H1 (cell line): ENCODE measurements around the gene RAI2. TPM values are rescaled to one million over a fixed set of nuclear protein-coding genes. Genes with fewer than 3 reads are reported as not detected.

Experiments
- CTCF ChIA-PET: fragments of 300-600 bp; sonication (Branson Sonifier 250); formaldehyde crosslinking; loops from one replicate; lab custom pipeline; 2021; ENCODE audit not compliant: partially characterized antibody; lab: Charles Lee
- POLR2A ChIA-PET: fragments of 300-600 bp; sonication (Branson Sonifier 250); formaldehyde crosslinking; loops from one replicate; lab custom pipeline; 2021; ENCODE audit warnings: inconsistent platforms; ENCODE audit not compliant: partially characterized antibody; lab: Charles Lee
- DNase-seq, 2 experiments: peaks; one replicate each; pipeline versions ENCODE4 v3.0.0 to v3.0.0-alpha.2; 2010 to 2022; ENCODE audit warnings: low spot score in 2 of 2, low read depth in 1 of 2, mixed read lengths in 1 of 2
- FAIRE-seq: peaks from 2 replicates; lab custom pipeline; 2011; peaks lifted over from hg19 to GRCh38; lab: Jason Lieb, UNC
- H2AFZ ChIP-seq: 2 replicates; pipeline ENCODE4 v1.8.1; 2012; ENCODE audit warnings: low read length, inconsistent platforms
- H2AK5ac ChIP-seq: 2 replicates; pipeline ENCODE4 v1.6.1; 2013; ENCODE audit warnings: low read depth, low read length
- H2BK120ac ChIP-seq: replicated peaks from 2 replicates; pipeline ENCODE3; 2013; ENCODE audit warnings: low read depth, low read length, inconsistent platforms
- H2BK12ac ChIP-seq: 2 replicates; pipeline ENCODE4 v1.6.1; 2013; ENCODE audit warnings: low read depth, low read length
- H2BK15ac ChIP-seq: 2 replicates; pipeline ENCODE4 v1.6.1; 2013; ENCODE audit warnings: low read length
- H2BK20ac ChIP-seq: 2 replicates; pipeline ENCODE4 v1.6.1; 2013; ENCODE audit warnings: low read length
- H2BK5ac ChIP-seq: 2 replicates; pipeline ENCODE4 v1.6.1; 2013; ENCODE audit warnings: low read depth, low read length
- H3K14ac ChIP-seq: 2 replicates; pipeline ENCODE4 v1.6.1; 2013; ENCODE audit warnings: inconsistent platforms; ENCODE audit not compliant: insufficient read length
- H3K18ac ChIP-seq: 2 replicates; pipeline ENCODE4 v1.6.1; 2013; ENCODE audit warnings: low read length; ENCODE audit errors: extremely low read depth
- H3K23ac ChIP-seq: 2 replicates; pipeline ENCODE4 v1.6.1; 2013; ENCODE audit warnings: inconsistent platforms; ENCODE audit not compliant: insufficient read length
- H3K23me2 ChIP-seq: 2 replicates; pipeline ENCODE4 v1.6.1; 2013; ENCODE audit warnings: low read depth, low read length
- H3K27ac ChIP-seq: 2 replicates; pipeline ENCODE4 v1.6.1; 2011; ENCODE audit warnings: low read depth, low read length, inconsistent platforms
- H3K27me3 ChIP-seq, 4 experiments: replicated peaks in 1 of 4; 1 replicate in 1 of 4; 2 replicates in 3 of 4; pipeline versions ENCODE4 v1.6.1 to v1.8.1; 2011 to 2013; ENCODE audit warnings: low read length in 3 of 4, mild to moderate bottlenecking in 3 of 4, inconsistent platforms in 2 of 4, mixed read lengths in 2 of 4, moderate library complexity in 1 of 4; ENCODE audit not compliant: control insufficient read depth in 3 of 4, insufficient read depth in 3 of 4; ENCODE audit errors: extremely low read depth in 1 of 4
- H3K36me3 ChIP-seq, 4 experiments: 2 replicates each; pipeline versions ENCODE4 v1.6.1 to v1.8.1; 2011 to 2013; ENCODE audit warnings: mild to moderate bottlenecking in 4 of 4, low read length in 3 of 4, moderate library complexity in 2 of 4, control low read depth in 1 of 4, inconsistent platforms in 1 of 4; ENCODE audit not compliant: insufficient read depth in 4 of 4, control insufficient read depth in 2 of 4
- H3K4ac ChIP-seq: replicated peaks from 2 replicates; pipeline ENCODE3; 2013; ENCODE audit warnings: low read length, low read depth, mixed read lengths, inconsistent platforms; ENCODE audit not compliant: insufficient read length
- H3K4me1 ChIP-seq, 4 experiments: replicated peaks in 1 of 4; 1 replicate in 1 of 4; 2 replicates in 3 of 4; pipeline versions ENCODE4 v1.6.1 to v1.8.1; 2011 to 2013; ENCODE audit warnings: low read length in 3 of 4, inconsistent platforms in 2 of 4, mixed read lengths in 1 of 4; ENCODE audit not compliant: insufficient read depth in 4 of 4, control insufficient read depth in 3 of 4
- H3K4me2 ChIP-seq, 2 experiments: 2 replicates each; pipeline versions ENCODE4 v1.6.1 to v1.8.1; 2011 to 2013; ENCODE audit warnings: low read depth in 2 of 2, low read length in 2 of 2, control low read depth in 1 of 2, inconsistent platforms in 1 of 2, mild to moderate bottlenecking in 1 of 2; ENCODE audit not compliant: insufficient read depth in 1 of 2
- H3K4me3 ChIP-seq, 4 experiments: fragments of 200-600, 300-600 bp in 1 of 4; sonication (generic), shearing (Covaris generic), sonication (Bioruptor Twin) in 1 of 4; 2 replicates each; pipeline versions ENCODE4 v1.5.1 to v1.8.1; 2011 to 2016; ENCODE audit warnings: low read length in 4 of 4, low read depth in 3 of 4, control low read depth in 2 of 4, inconsistent platforms in 2 of 4, mild to moderate bottlenecking in 2 of 4, mixed read lengths in 1 of 4, moderate library complexity in 1 of 4; ENCODE audit not compliant: insufficient read depth in 2 of 4; ENCODE audit errors: extremely low read depth in 1 of 4
- H3K56ac ChIP-seq: replicated peaks from 2 replicates; pipeline ENCODE3; 2013; ENCODE audit warnings: low read depth, mild to moderate bottlenecking, mixed read lengths, low read length, inconsistent platforms; ENCODE audit not compliant: insufficient read length
- H3K79me1 ChIP-seq: 2 replicates; pipeline ENCODE4 v1.6.1; 2013; ENCODE audit warnings: low read depth, low read length, control low read depth
- H3K79me2 ChIP-seq, 2 experiments: 2 replicates each; pipeline versions ENCODE4 v1.6.1 to v1.8.1; 2012 to 2013; ENCODE audit warnings: low read length in 2 of 2, mild to moderate bottlenecking in 2 of 2, inconsistent platforms in 1 of 2; ENCODE audit not compliant: insufficient read depth in 2 of 2, control insufficient read depth in 1 of 2
- H3K9ac ChIP-seq, 4 experiments: replicated peaks in 1 of 4; 1 replicate in 1 of 4; 2 replicates in 3 of 4; pipeline versions ENCODE4 v1.6.1 to v1.8.1; 2011 to 2013; ENCODE audit warnings: low read depth in 3 of 4, low read length in 3 of 4, control low read depth in 2 of 4, mild to moderate bottlenecking in 2 of 4, moderate library complexity in 2 of 4, inconsistent platforms in 1 of 4; ENCODE audit errors: extremely low read depth in 1 of 4
- H3K9me3 ChIP-seq, 2 experiments: 2 replicates each; pipeline versions ENCODE4 v1.6.1 to v1.8.1; 2012 to 2013; ENCODE audit warnings: mild to moderate bottlenecking in 2 of 2, moderate library complexity in 2 of 2, control low read depth in 1 of 2, inconsistent platforms in 1 of 2, low read depth in 1 of 2, low read length in 1 of 2, mixed read lengths in 1 of 2; ENCODE audit not compliant: insufficient read depth in 2 of 2
- H4K20me1 ChIP-seq, 2 experiments: replicated peaks in 1 of 2; 2 replicates each; pipeline versions ENCODE3 to v1.8.1; 2011 to 2013; ENCODE audit warnings: inconsistent platforms in 2 of 2, low read length in 2 of 2, mild to moderate bottlenecking in 1 of 2; ENCODE audit not compliant: insufficient read depth in 2 of 2, control insufficient read depth in 1 of 2
- H4K5ac ChIP-seq: 2 replicates; pipeline ENCODE4 v1.6.1; 2013; ENCODE audit warnings: low read length, low read depth, mixed read lengths, inconsistent platforms; ENCODE audit not compliant: insufficient read length
- H4K8ac ChIP-seq: 2 replicates; pipeline ENCODE4 v1.8.0; 2013; ENCODE audit warnings: mild to moderate bottlenecking, moderate library complexity, low read length, inconsistent platforms; ENCODE audit not compliant: insufficient read depth; ENCODE audit errors: extremely low read depth
- H4K91ac ChIP-seq: replicated peaks from 2 replicates; pipeline ENCODE3; 2013; ENCODE audit warnings: low read length, mixed read lengths, inconsistent platforms; ENCODE audit not compliant: insufficient read length
- CTCF ChIP-seq, 3 experiments: IDR thresholded peaks; 1 replicate in 2 of 3; 2 replicates in 1 of 3; pipeline versions ENCODE4 v1.5.1 to v1.6.1; 2011; ENCODE audit warnings: low read length in 3 of 3, mild to moderate bottlenecking in 3 of 3, inconsistent platforms in 2 of 3, low read depth in 1 of 3, moderate library complexity in 1 of 3; ENCODE audit not compliant: insufficient read depth in 1 of 3; ENCODE audit errors: control extremely low read depth in 1 of 3
- RXRA ChIP-seq: IDR thresholded peaks from 2 replicates; pipeline ENCODE4 v1.6.1; 2011; ENCODE audit warnings: low read depth, mild to moderate bottlenecking, low read length, moderate library complexity; ENCODE audit not compliant: insufficient read depth
- WGBS, 2 experiments: shearing (Covaris generic) in 1 of 2; methylation state at CpG; one replicate each; pipeline versions ENCODE4 v1.1.6 to v1.1.7; 2013 to 2015; ENCODE audit warnings: low lambda C conversion rate in 2 of 2, mixed read lengths in 2 of 2, inconsistent platforms in 1 of 2, low coverage in 1 of 2, missing lambda C conversion rate in 1 of 2; ENCODE audit not compliant: insufficient replicate concordance in 2 of 2, insufficient coverage in 1 of 2, insufficient read length in 1 of 2; ENCODE audit errors: extremely low coverage in 1 of 2, missing lambda C conversion rate in 1 of 2; 5-methylcytosine and 5-hydroxymethylcytosine counted together
- polyA plus RNA-seq, 7 experiments: library from polyadenylated mRNA; depleted of rRNA in 3 of 7; stranded (reverse) in 5 of 7; unstranded in 2 of 7; fragments of >200 nt in 5 of 7; fragments of 200-250 nt in 2 of 7; gene quantifications; 1 replicate in 5 of 7; 2 replicates in 1 of 7; 4 replicates in 1 of 7; pipeline versions ENCODE4 v1.2.1 to v1.2.3, GENCODE V29; 2011 to 2013; ENCODE audit warnings: missing spikeins in 2 of 7, mixed read lengths in 2 of 7
- total RNA-seq: library from RNA; stranded (reverse); fragmentation: NEBNext Ultra II Directional; extraction: Animal tissue kit (Norgen Biotek cat#: 25700); gene quantifications from 2 replicates; pipeline ENCODE4 v1.2.1, GENCODE V29; 2021
- TF ChIP-seq, protein P1 (sequence below): IDR thresholded peaks from 2 replicates; pipeline ENCODE4 v1.6.1; 2012; ENCODE audit warnings: low read length, inconsistent platforms

The RAI2 gene
- total and polyA plus RNA-seq, 2 of the 8 experiments (the other 6 are each of a cell fraction or from before 2014, with no cell fraction given): 0.60 to 2.0 TPM

- no peak overlapping the region for H2AFZ ChIP-seq
- no peak overlapping the region for H2BK12ac ChIP-seq
- H2BK15ac ChIP-seq: no peak overlapping the region
- no peak overlapping the region for H3K23ac ChIP-seq
- no peak overlapping the region for H3K4me3 ChIP-seq
- no peaks in the 10 kb centered on the region for H3K23me2 ChIP-seq
- H3K79me2 ChIP-seq: no peaks in the 10 kb centered on the region
- no peak overlapping the region for H3K56ac ChIP-seq
- H3K9me3 ChIP-seq: no peaks in the 10 kb centered on the region
- H3K9ac ChIP-seq: no peak overlapping the region
- H3K27me3 ChIP-seq: no peaks in the 10 kb centered on the region; a peak in 1 of 7 replicates
- CTCF ChIA-PET: no interaction called here
- no peak overlapping the region for H3K27ac ChIP-seq
- no peak overlapping the region for H4K8ac ChIP-seq
- H2AK5ac ChIP-seq: no peak overlapping the region
- H4K5ac ChIP-seq: no peak overlapping the region
- no peak for DNase-seq
- H4K20me1 ChIP-seq: no peaks in the 10 kb centered on the region
- H2BK20ac ChIP-seq: no peak overlapping the region
- POLR2A ChIA-PET: no interaction called here
- H2BK5ac ChIP-seq: no peak overlapping the region
- no peaks in the 10 kb centered on the region for H3K4me1 ChIP-seq
- no peak overlapping the region for H2BK120ac ChIP-seq
- no peak overlapping the region for H3K18ac ChIP-seq
- H3K79me1 ChIP-seq: no peaks in the 10 kb centered on the region
- 100% methylated on average over 1 of the region's 1 CpG; no CpG with 5 or more reads in 1 of the 2 experiments for WGBS, 2 experiments
- H4K91ac ChIP-seq: no peak overlapping the region
- no peak overlapping the region for H3K14ac ChIP-seq
- FAIRE-seq: no peak
- no peak overlapping the region for H3K4me2 ChIP-seq
- H3K36me3 ChIP-seq: no peaks in the 10 kb centered on the region
- H3K4ac ChIP-seq: no peak overlapping the region
- TF ChIP-seq RXRA: no peak
- no peak for TF ChIP-seq CTCF (IDR thresholded peaks at IDR 0.05; ENCODE audit: control extremely low read depth in 1 of 3, insufficient read depth in 1 of 3, low read depth in 1 of 3, low read length in 3 of 3)
- TF ChIP-seq, protein P1, sequence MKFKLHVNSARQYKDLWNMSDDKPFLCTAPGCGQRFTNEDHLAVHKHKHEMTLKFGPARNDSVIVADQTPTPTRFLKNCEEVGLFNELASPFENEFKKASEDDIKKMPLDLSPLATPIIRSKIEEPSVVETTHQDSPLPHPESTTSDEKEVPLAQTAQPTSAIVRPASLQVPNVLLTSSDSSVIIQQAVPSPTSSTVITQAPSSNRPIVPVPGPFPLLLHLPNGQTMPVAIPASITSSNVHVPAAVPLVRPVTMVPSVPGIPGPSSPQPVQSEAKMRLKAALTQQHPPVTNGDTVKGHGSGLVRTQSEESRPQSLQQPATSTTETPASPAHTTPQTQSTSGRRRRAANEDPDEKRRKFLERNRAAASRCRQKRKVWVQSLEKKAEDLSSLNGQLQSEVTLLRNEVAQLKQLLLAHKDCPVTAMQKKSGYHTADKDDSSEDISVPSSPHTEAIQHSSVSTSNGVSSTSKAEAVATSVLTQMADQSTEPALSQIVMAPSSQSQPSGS: no peak
These were observed 87.0 kb downstream of the RAI2 start for GRCh38 chrX:17774053-17774452.
